PC-9 (cell line): ENCODE measurements around the gene LMO2. TPM values are rescaled to one million over a fixed set of nuclear protein-coding genes. Genes with fewer than 3 reads are reported as not detected.
A peak's percentile ranks its signal among the peaks of the same experiment; 100 is the strongest.

Source experiments
- BruUV-seq: library from RNA; stranded (reverse); fragments of 400-500 nt; replicated peaks from 2 replicates; lab custom pipeline; 2021; lab: Mats Ljungman, UMichigan
- CTCF ChIA-PET: fragments of 300-600 bp; sonication (Branson Sonifier 250); formaldehyde crosslinking; loops from one replicate; lab custom pipeline; 2022; ENCODE audit warnings: antibody characterized with exemption; lab: Charles Lee
- POLR2A ChIA-PET: fragments of 300-600 bp; sonication (Branson Sonifier 250); formaldehyde crosslinking; loops from one replicate; lab custom pipeline; 2022; ENCODE audit warnings: antibody characterized with exemption; ENCODE audit not compliant: unreplicated experiment; lab: Charles Lee
- DNase-seq, 2 experiments: peaks; one replicate each; pipeline versions ENCODE4 v3.0.0 to v3.0.0-alpha.2; 2015 to 2022; ENCODE audit warnings: mixed read lengths in 1 of 2
- H2AFZ ChIP-seq: fragments of 200-600 bp; sonication (generic); 2 replicates; pipeline ENCODE4 v1.8.1; 2017; ENCODE audit warnings: antibody characterized with exemption
- H3F3A ChIP-seq: fragments of 200-600 bp; sonication (generic); 2 replicates; pipeline ENCODE4 v1.8.1; 2017; ENCODE audit warnings: antibody characterized with exemption, mild to moderate bottlenecking, low read depth; ENCODE audit not compliant: insufficient read depth
- H3K27ac ChIP-seq: fragments of 200-600 bp; sonication (generic); 2 replicates; pipeline ENCODE4 v1.6.1; 2016; ENCODE audit warnings: mixed run types
- H3K27me3 ChIP-seq: fragments of 200-600 bp; sonication (generic); 2 replicates; pipeline ENCODE4 v1.6.1; 2016; ENCODE audit warnings: low read depth, mixed run types; ENCODE audit not compliant: insufficient read depth
- H3K36me3 ChIP-seq: fragments of 200-600 bp; sonication (generic); 2 replicates; pipeline ENCODE4 v1.6.1; 2016; ENCODE audit warnings: low read depth, mixed run types
- H3K4me1 ChIP-seq: fragments of 200-600 bp; sonication (generic); replicated peaks from 2 replicates; pipeline ENCODE4 v1.6.1; 2016; ENCODE audit warnings: mixed run types; ENCODE audit not compliant: insufficient read depth
- H3K4me2 ChIP-seq: fragments of 200-600 bp; sonication (generic); 2 replicates; pipeline ENCODE4 v1.6.1; 2017; ENCODE audit warnings: mixed run types
- H3K4me3 ChIP-seq: fragments of 200-600 bp; sonication (generic); 2 replicates; pipeline ENCODE4 v1.6.1; 2016; ENCODE audit warnings: mixed run types
- H3K79me2 ChIP-seq: fragments of 200-600 bp; sonication (generic); 2 replicates; pipeline ENCODE4 v1.6.1; 2017; ENCODE audit warnings: low read depth, mixed run types
- H3K9me2 ChIP-seq: fragments of 200-600 bp; sonication (generic); 2 replicates; pipeline ENCODE4 v1.8.1; 2017; ENCODE audit warnings: mild to moderate bottlenecking; ENCODE audit not compliant: insufficient read depth
- H3K9me3 ChIP-seq: fragments of 200-600 bp; sonication (generic); 2 replicates; pipeline ENCODE4 v1.8.1; 2016; ENCODE audit warnings: low read depth; ENCODE audit not compliant: insufficient read depth
- H4K20me1 ChIP-seq: fragments of 200-600 bp; sonication (generic); 2 replicates; pipeline ENCODE4 v1.8.1; 2017; ENCODE audit not compliant: insufficient read depth
- CTCF ChIP-seq: fragments of 200-600 bp; sonication (generic); conservative IDR thresholded peaks from 2 replicates; pipeline ENCODE4 v1.6.1; 2017; ENCODE audit warnings: mixed run types, antibody characterized with exemption, mild to moderate bottlenecking, moderate library complexity
- EZH2 ChIP-seq: fragments of 200-600 bp; sonication (generic); IDR thresholded peaks from 2 replicates; pipeline ENCODE4 v1.8.0; 2017; ENCODE audit warnings: antibody characterized with exemption, low read depth
- intact Hi-C: fragments of 100-400 bp; cut with micrococcal nuclease; formaldehyde crosslinking; loops from one replicate; pipeline ENCODE4 v1.10.0; 2022; ENCODE audit not compliant: unreplicated experiment
- total RNA-seq: library from RNA; stranded (reverse); gene quantifications from 2 replicates; pipeline ENCODE4 v1.2.3, GENCODE V29; 2021

LMO2 gene
- total RNA-seq, 1 experiment from 2014 or later = 0.28 TPM

- H3K4me3 ChIP-seq = no peak overlapping the region
- no peaks in the 10 kb centered on the region for H3K36me3 ChIP-seq
- no peaks in the 10 kb centered on the region for H3K9me2 ChIP-seq
- peaks cover 32% of the 10 kb centered on the region for H3K4me1 ChIP-seq
- ChIA-PET CTCF (interaction anchor here (0.6 to 1.6 kb wide), 6 partner anchors 136 to 1310 kb away, joined by 3 to 18 read pairs (median 6); no protein-coding TSS in a partner anchor), POLR2A (interaction anchor here (0.6 kb wide), 1 partner anchor 735 kb away, joined by 13 read pairs; no protein-coding TSS in a partner anchor)
- H4K20me1 ChIP-seq = no peaks in the 10 kb centered on the region
- H3K9me3 ChIP-seq = no peaks in the 10 kb centered on the region
- BruUV-seq = no TSS peak
- H3K79me2 ChIP-seq = no peaks in the 10 kb centered on the region
- H3K27me3 ChIP-seq = no peaks in the 10 kb centered on the region
- TF ChIP-seq EZH2 = no peak
- peak; percentile 79 for TF ChIP-seq CTCF
- H2AFZ ChIP-seq = no peak overlapping the region
- no peak overlapping the region for H3K27ac ChIP-seq
- peak overlapping the region; percentile 26; the same call in 1 of the 2 replicates for H3K4me2 ChIP-seq
- H3F3A ChIP-seq = peaks cover 22% of the 10 kb centered on the region
- intact Hi-C loops = loop anchor here (1.0 to 10.0 kb wide), 4 partner anchors 136 to 659 kb away; no protein-coding TSS in a partner anchor
- DNase-seq = peak; percentile 18 to 69
These were observed 56.6 kb downstream of the LMO2 start for GRCh38 chr11:33835143-33835878.

- H3K4me1 ChIP-seq = peaks cover 33% of the 10 kb centered on the region
- H3K4me3 ChIP-seq = no peak overlapping the region
- ChIA-PET CTCF (interaction anchor here (0.5 kb wide), 1 partner anchor 220 kb away, joined by 6 read pairs; no protein-coding TSS in a partner anchor), POLR2A (no interaction called here)
- intact Hi-C loops = loop anchor here (10.0 kb wide), 1 partner anchor 662 kb away; no protein-coding TSS in a partner anchor
- no peaks in the 10 kb centered on the region for H4K20me1 ChIP-seq
- no peak overlapping the region for H2AFZ ChIP-seq
- no peaks in the 10 kb centered on the region for H3K36me3 ChIP-seq
- no peaks in the 10 kb centered on the region for H3K27me3 ChIP-seq
- peaks cover 22% of the 10 kb centered on the region for H3F3A ChIP-seq
- H3K4me2 ChIP-seq = no peak overlapping the region
- no peak for DNase-seq
- no peaks in the 10 kb centered on the region for H3K79me2 ChIP-seq
- no peaks in the 10 kb centered on the region for H3K9me2 ChIP-seq
- no peak overlapping the region for H3K27ac ChIP-seq
- no peaks in the 10 kb centered on the region for H3K9me3 ChIP-seq
- no TSS peak for BruUV-seq
- TF ChIP-seq CTCF (no peak), EZH2 (no peak)
These were observed 59.2 kb downstream of the LMO2 start for GRCh38 chr11:33832676-33833075.

GRCh38 chr11:33830903-33831648 lies 60.8 kb downstream of the LMO2 start:
- ChIA-PET CTCF (interaction anchor here (2.3 kb wide), 1 partner anchor 24 kb away, joined by 16 read pairs; no protein-coding TSS in a partner anchor), POLR2A (interaction anchor here (0.6 kb wide), 1 partner anchor 24 kb away, joined by 4 read pairs; no protein-coding TSS in a partner anchor)
- Histone ChIP-seq H2AFZ (no peak overlapping the region), H3K4me1 (peaks cover 32% of the 10 kb centered on the region), H3F3A (peaks cover 22% of the 10 kb centered on the region), H4K20me1 (no peaks in the 10 kb centered on the region), H3K4me3 (no peak overlapping the region), H3K4me2 (peak overlapping the region; percentile 41), H3K27me3 (no peaks in the 10 kb centered on the region), H3K27ac (peak overlapping the region; percentile 39), H3K36me3 (no peaks in the 10 kb centered on the region), H3K79me2 (no peaks in the 10 kb centered on the region), H3K9me3 (no peaks in the 10 kb centered on the region), H3K9me2 (no peaks in the 10 kb centered on the region)
- DNase-seq = peak; percentile 5 to 74
- intact Hi-C loops = loop anchor here (10.0 kb wide), 1 partner anchor 664 kb away; no protein-coding TSS in a partner anchor
- TF ChIP-seq CTCF (no peak), EZH2 (no peak)
- BruUV-seq = no TSS peak
